HepG2 (cell line): ENCODE data around the gene FBN3. TPM values are rescaled to one million over a fixed set of nuclear protein-coding genes. Genes with fewer than 3 reads are reported as not detected.

ENCODE experiments used
- ATAC-seq: fragments of 200-7000 bp; cut with Tn5 transposase; 3 replicates; pipeline ENCODE4 v1.9.1; 2020; ENCODE audit warnings: mild to moderate bottlenecking, moderate library complexity
- BruUV-seq: library from RNA; stranded (reverse); fragments of 400-500 nt; replicated peaks from 2 replicates; lab custom pipeline; 2021; lab: Mats Ljungman, UMichigan
- CTCF ChIA-PET: fragments of 300-600 bp; formaldehyde crosslinking; extraction: SDS; loops from one replicate; lab custom pipeline; 2021; ENCODE audit warnings: low total read pairs, inconsistent platforms, low intra/inter-chr PET ratio; lab: Yijun Ruan, JAX
- POLR2A ChIA-PET: fragments of 350-600 bp; sonication (Branson Sonifier 250); formaldehyde crosslinking; loops from one replicate; lab custom pipeline; 2020; ENCODE audit warnings: antibody characterized with exemption, inconsistent platforms; lab: Yijun Ruan, JAX
- DNase-seq: peaks from one replicate; pipeline ENCODE4 v3.0.0-alpha.2; 2015; ENCODE audit warnings: low spot score
- FAIRE-seq: peaks from 3 replicates; lab custom pipeline; 2011; peaks lifted over from hg19 to GRCh38; lab: Jason Lieb, UNC
- H2AFZ ChIP-seq: one replicate; pipeline ENCODE4 v1.6.1; 2011; ENCODE audit warnings: low read length, inconsistent platforms
- H3K27ac ChIP-seq: fragments of 300-600 bp; 3 replicates; pipeline ENCODE4 v1.8.0; 2011; ENCODE audit warnings: mixed run types, mild to moderate bottlenecking, mixed read lengths, low read length, inconsistent platforms; ENCODE audit not compliant: insufficient read depth; ENCODE audit errors: extremely low read length
- H3K27me3 ChIP-seq, 2 experiments: fragments of 200-600 bp in 1 of 2; 2 replicates in 1 of 2; 3 replicates in 1 of 2; pipeline versions ENCODE4 v1.6.0 to v1.8.0; 2011; ENCODE audit warnings: low read length in 2 of 2, mild to moderate bottlenecking in 2 of 2, moderate library complexity in 2 of 2, inconsistent platforms in 1 of 2; ENCODE audit not compliant: insufficient read depth in 2 of 2, control insufficient read depth in 1 of 2
- H3K36me3 ChIP-seq, 2 experiments: fragments of 200-600 bp in 1 of 2; replicated peaks in 1 of 2; 2 replicates in 1 of 2; 3 replicates in 1 of 2; pipeline versions ENCODE4 v1.5.1 to v1.8.0; 2011; ENCODE audit warnings: low read length in 2 of 2, inconsistent platforms in 1 of 2; ENCODE audit not compliant: insufficient read depth in 2 of 2, control insufficient read depth in 1 of 2
- H3K4me1 ChIP-seq: 2 replicates; pipeline ENCODE4 v1.5.1; 2012; ENCODE audit warnings: low read length, inconsistent platforms; ENCODE audit not compliant: insufficient read depth
- H3K4me2 ChIP-seq: 2 replicates; pipeline ENCODE4 v1.6.0; 2011; ENCODE audit warnings: low read depth, low read length, inconsistent platforms
- H3K4me3 ChIP-seq, 3 experiments: fragments of 200-600 bp in 1 of 3; sonication (generic), shearing (Covaris generic) in 1 of 3; replicated peaks in 1 of 3; 2 replicates each; pipeline ENCODE4 v1.5.1; 2011 to 2016; ENCODE audit warnings: low read length in 3 of 3, inconsistent platforms in 2 of 3, low read depth in 2 of 3, mild to moderate bottlenecking in 2 of 3, control low read depth in 1 of 3, mixed read lengths in 1 of 3; ENCODE audit not compliant: insufficient read depth in 1 of 3
- H3K79me2 ChIP-seq: one replicate; pipeline ENCODE4 v1.6.1; 2011; ENCODE audit warnings: low read length, inconsistent platforms; ENCODE audit not compliant: insufficient read depth
- H3K9ac ChIP-seq: 2 replicates; pipeline ENCODE4 v1.6.0; 2011; ENCODE audit warnings: mild to moderate bottlenecking, low read depth, low read length, inconsistent platforms; ENCODE audit not compliant: insufficient read depth
- H3K9me3 ChIP-seq: 2 replicates; pipeline ENCODE4 v1.5.1; 2012; ENCODE audit warnings: mild to moderate bottlenecking, low read length
- H4K20me1 ChIP-seq: 2 replicates; pipeline ENCODE4 v1.6.0; 2011; ENCODE audit warnings: inconsistent platforms, mild to moderate bottlenecking, low read length, moderate library complexity; ENCODE audit not compliant: insufficient read depth
- AGO2 ChIP-seq: fragments of 200-400 bp; formaldehyde crosslinking; optimal IDR thresholded peaks from 2 replicates; pipeline ENCODE3; 2017; ENCODE audit warnings: mild to moderate bottlenecking, low read depth, low read length, moderate library complexity
- ARID2 ChIP-seq: sonication (generic); formaldehyde crosslinking; IDR thresholded peaks from 2 replicates; pipeline ENCODE4 v1.8.1; 2022; ENCODE audit warnings: mild to moderate bottlenecking, missing genetic modification reagents, borderline replicate concordance
- ATF5 ChIP-seq: sonication (generic); formaldehyde crosslinking; IDR thresholded peaks from 2 replicates; pipeline ENCODE4 v1.4.0; 2020; ENCODE audit warnings: mild to moderate bottlenecking, low read depth, missing genetic modification reagents
- BRCA1 ChIP-seq: sonication (generic); formaldehyde crosslinking; IDR thresholded peaks from 2 replicates; pipeline ENCODE4 v1.4.0; 2020; ENCODE audit warnings: missing genetic modification reagents
- CREB1 ChIP-seq, 2 experiments: fragments of 450-650 bp in 1 of 2; IDR thresholded peaks; 2 replicates each; pipeline ENCODE4 v1.6.1; 2016 to 2017; ENCODE audit warnings: control low read depth in 1 of 2, mild to moderate bottlenecking in 1 of 2, missing compliant biosample characterization in 1 of 2, missing genetic modification characterization in 1 of 2
- ELK4 ChIP-seq: sonication (generic); formaldehyde crosslinking; IDR thresholded peaks from 2 replicates; pipeline ENCODE4 v1.9.0; 2021; ENCODE audit warnings: missing genetic modification reagents, borderline replicate concordance
- KIAA2018 ChIP-seq: sonication (generic); formaldehyde crosslinking; IDR thresholded peaks from 2 replicates; pipeline ENCODE4 v1.5.0; 2020; ENCODE audit warnings: mild to moderate bottlenecking, missing genetic modification reagents, borderline replicate concordance
- TARDBP ChIP-seq: sonication (generic); formaldehyde crosslinking; IDR thresholded peaks from 2 replicates; pipeline ENCODE4 v1.8.0; 2022; ENCODE audit warnings: mild to moderate bottlenecking, missing genetic modification reagents
- TFAP4 ChIP-seq: sonication (generic); IDR thresholded peaks from 2 replicates; pipeline ENCODE4 v1.6.1; 2016; ENCODE audit warnings: low read depth, borderline replicate concordance
- YEATS2 ChIP-seq: sonication (generic); formaldehyde crosslinking; IDR thresholded peaks from 2 replicates; pipeline ENCODE4 v1.4.0; 2020; ENCODE audit warnings: missing genetic modification reagents, borderline replicate concordance
- ZBTB8A ChIP-seq: sonication (generic); formaldehyde crosslinking; IDR thresholded peaks from 2 replicates; pipeline ENCODE4 v1.4.0; 2020; ENCODE audit warnings: mild to moderate bottlenecking, low read depth, missing genetic modification reagents, borderline replicate concordance
- ZNF564 ChIP-seq: sonication (generic); formaldehyde crosslinking; IDR thresholded peaks from 2 replicates; pipeline ENCODE4 v1.8.1; 2023; ENCODE audit warnings: mild to moderate bottlenecking, missing genetic modification reagents
- WGBS: methylation state at CpG from one replicate; pipeline ENCODE4 v1.1.6; 2017; ENCODE audit warnings: low lambda C conversion rate; 5-methylcytosine and 5-hydroxymethylcytosine counted together
- in situ Hi-C: cut with HindIII; loops from 2 replicates; pipeline ENCODE4 v1.10.0; 2017; ENCODE audit warnings: low pct_unique_long_range_greater_than_20kb; ENCODE audit not compliant: extremely low pct_ligation_motif_present
- intact Hi-C: fragments of 100-400 bp; cut with micrococcal nuclease; formaldehyde crosslinking; loops from one replicate; pipeline ENCODE4 v1.10.0; 2022; ENCODE audit not compliant: unreplicated experiment
- polyA plus RNA-seq, 8 experiments: library from polyadenylated mRNA; depleted of rRNA in 3 of 8; stranded (reverse) in 7 of 8; unstranded in 1 of 8; fragments of >200 nt; fragmentation: Illumina TruSeq in 4 of 8; extraction: Trizol in 4 of 8; gene quantifications; 2 replicates each; pipeline versions ENCODE4 v1.2.1 to v1.2.3, GENCODE V29; 2011 to 2016; ENCODE audit warnings: low read depth in 4 of 8, missing spikeins in 1 of 8, mixed read lengths in 1 of 8; ENCODE audit not compliant: insufficient read depth in 1 of 8
- total RNA-seq, 5 experiments: library from RNA; depleted of rRNA; stranded (reverse); fragments of >200 nt; fragmentation: Illumina TruSeq; extraction: Trizol; gene quantifications; 2 replicates each; pipeline ENCODE4 v1.2.3, GENCODE V29; 2016; ENCODE audit warnings: low read depth in 1 of 5

Gene FBN3
- total and polyA plus RNA-seq, 2 of the 13 experiments (the other 11 are each of a cell fraction or from before 2014, with no cell fraction given): 0.20 to 1.3 TPM

- CTCF ChIA-PET: no interaction called here
- H3K9me3 ChIP-seq: no peaks in the 10 kb centered on the region
- no peaks in the 10 kb centered on the region for H3K27me3 ChIP-seq
- no peaks in the 10 kb centered on the region for H4K20me1 ChIP-seq
- no peak overlapping the region for H3K4me3 ChIP-seq
- ATAC-seq (no peak), DNase-seq (no peak), FAIRE-seq (no peak)
- no peaks in the 10 kb centered on the region for H3K79me2 ChIP-seq
- intact Hi-C loops (no loop called here), in situ Hi-C loops (no loop called here)
- BruUV-seq: no TSS peak
- peaks cover 26% of the 10 kb centered on the region; the same call in 1 of the 2 replicates for H3K4me1 ChIP-seq
- H3K9ac ChIP-seq: no peak overlapping the region
- POLR2A ChIA-PET: no interaction called here
- H3K27ac ChIP-seq: no peak overlapping the region
- WGBS: 33% methylated on average over 2 of the region's 12 CpGs
- no peak overlapping the region for H3K4me2 ChIP-seq
- H3K36me3 ChIP-seq: no peaks in the 10 kb centered on the region
- H2AFZ ChIP-seq: no peak overlapping the region
- TF ChIP-seq KIAA2018 (CRISPR knock-in tag) (no peak), YEATS2 (no peak), CREB1 (IDR thresholded peaks at IDR 0.05) (no peak), CREB1 (CRISPR knock-in tag; IDR thresholded peaks at IDR 0.05) (no peak), ARID2 (CRISPR knock-in tag) (no peak), ATF5 (no peak), ZBTB8A (CRISPR knock-in tag) (no peak), TFAP4 (no peak), TARDBP (CRISPR knock-in tag) (no peak), BRCA1 (CRISPR knock-in tag) (no peak), ZNF564 (CRISPR knock-in tag) (no peak), AGO2 (no peak), ELK4 (CRISPR knock-in tag) (no peak)
Observed at GRCh38 chr19:8109455-8109854, 39.9 kb downstream of the FBN3 start.
